HEK293 (cell line): Measurements from ENCODE around the gene NPPB.

ENCODE experiments used
- BCL11A ChIP-seq: fragments of 450-650 bp; formaldehyde crosslinking; IDR thresholded peaks from 2 replicates; pipeline ENCODE4 v1.5.1; 2016; ENCODE audit warnings: low read depth, missing biosample characterization, missing genetic modification characterization
- FEZF1 ChIP-seq: fragments of 450-650 bp; formaldehyde crosslinking; IDR thresholded peaks from 2 replicates; pipeline ENCODE4 v1.5.1; 2016; ENCODE audit warnings: missing biosample characterization, missing genetic modification characterization
- PRDM1 ChIP-seq: fragments of 450-650 bp; formaldehyde crosslinking; IDR thresholded peaks from 2 replicates; pipeline ENCODE4; 2016; ENCODE audit warnings: missing biosample characterization, missing genetic modification characterization
- ZFP3 ChIP-seq: fragments of 450-650 bp; formaldehyde crosslinking; IDR thresholded peaks from 2 replicates; pipeline ENCODE4 v1.5.1; 2016; ENCODE audit warnings: low read depth, missing biosample characterization, missing genetic modification characterization
- ZNF132 ChIP-seq: fragments of 450-650 bp; formaldehyde crosslinking; IDR thresholded peaks from 2 replicates; pipeline ENCODE4 v1.5.1; 2017; ENCODE audit warnings: missing biosample characterization, missing genetic modification characterization, borderline replicate concordance
- ZNF37A ChIP-seq: fragments of 450-650 bp; IDR thresholded peaks from 2 replicates; pipeline ENCODE4 v1.5.1; 2018; ENCODE audit warnings: missing biosample characterization, missing genetic modification characterization
- ZNF501 ChIP-seq: fragments of 450-650 bp; formaldehyde crosslinking; IDR thresholded peaks from 2 replicates; pipeline ENCODE4 v1.5.1; 2016; ENCODE audit warnings: missing biosample characterization, missing genetic modification characterization
- ZNF776 ChIP-seq: fragments of 450-650 bp; formaldehyde crosslinking; IDR thresholded peaks from 2 replicates; pipeline ENCODE4 v1.5.0; 2017; ENCODE audit warnings: missing biosample characterization, missing genetic modification characterization, borderline replicate concordance
- TF ChIP-seq, protein P1 (sequence below): fragments of 450-650 bp; formaldehyde crosslinking; IDR thresholded peaks from 2 replicates; pipeline ENCODE4 v1.5.1; 2016; ENCODE audit warnings: missing biosample characterization, missing genetic modification characterization

DNA sequence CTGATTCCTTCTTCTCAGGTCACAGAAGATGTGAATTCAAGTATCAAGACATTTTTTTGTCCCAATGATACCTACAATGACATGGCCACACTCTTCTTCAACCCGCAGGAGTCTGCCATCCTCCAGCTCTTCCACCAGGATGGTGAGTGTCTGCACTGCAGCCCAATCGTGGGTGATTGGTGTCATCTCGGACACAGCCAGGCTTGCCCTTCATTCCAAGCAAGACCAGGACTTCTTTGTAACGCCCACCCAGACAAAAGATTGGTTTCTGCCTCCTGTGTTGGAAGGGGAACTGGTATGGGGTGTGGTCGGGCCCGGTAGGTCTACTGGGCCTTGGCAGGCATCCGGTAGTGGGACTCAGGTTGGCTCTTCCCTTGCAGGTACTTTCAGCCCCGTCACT lies 25.2 kb downstream of the NPPB start:
- TF ChIP-seq ZNF132 (tag by site-specific recombination) (no peak), FEZF1 (tag by site-specific recombination) (no peak), ZNF776 (tag by site-specific recombination) (no peak), ZFP3 (no peak), ZNF501 (tag by site-specific recombination) (no peak), BCL11A (tag by site-specific recombination) (no peak), ZNF37A (tag by site-specific recombination) (no peak), PRDM1 (tag by site-specific recombination) (no peak)
- TF ChIP-seq, protein P1, sequence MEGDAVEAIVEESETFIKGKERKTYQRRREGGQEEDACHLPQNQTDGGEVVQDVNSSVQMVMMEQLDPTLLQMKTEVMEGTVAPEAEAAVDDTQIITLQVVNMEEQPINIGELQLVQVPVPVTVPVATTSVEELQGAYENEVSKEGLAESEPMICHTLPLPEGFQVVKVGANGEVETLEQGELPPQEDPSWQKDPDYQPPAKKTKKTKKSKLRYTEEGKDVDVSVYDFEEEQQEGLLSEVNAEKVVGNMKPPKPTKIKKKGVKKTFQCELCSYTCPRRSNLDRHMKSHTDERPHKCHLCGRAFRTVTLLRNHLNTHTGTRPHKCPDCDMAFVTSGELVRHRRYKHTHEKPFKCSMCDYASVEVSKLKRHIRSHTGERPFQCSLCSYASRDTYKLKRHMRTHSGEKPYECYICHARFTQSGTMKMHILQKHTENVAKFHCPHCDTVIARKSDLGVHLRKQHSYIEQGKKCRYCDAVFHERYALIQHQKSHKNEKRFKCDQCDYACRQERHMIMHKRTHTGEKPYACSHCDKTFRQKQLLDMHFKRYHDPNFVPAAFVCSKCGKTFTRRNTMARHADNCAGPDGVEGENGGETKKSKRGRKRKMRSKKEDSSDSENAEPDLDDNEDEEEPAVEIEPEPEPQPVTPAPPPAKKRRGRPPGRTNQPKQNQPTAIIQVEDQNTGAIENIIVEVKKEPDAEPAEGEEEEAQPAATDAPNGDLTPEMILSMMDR: no peak
